Colonic mucosa (tissue), 4 donors: Measurements from ENCODE around the gene FOCAD. TPM values are rescaled to one million over a fixed set of nuclear protein-coding genes. Genes with fewer than 3 reads are reported as not detected.

ENCODE experiments used
- DNase-seq: peaks from one replicate; pipeline ENCODE4 v3.0.0-alpha.2; 2020
- H3K27ac ChIP-seq: fragments of 200-600 bp; one replicate; pipeline ENCODE4 v1.8.0; 2021
- H3K27me3 ChIP-seq: fragments of 200-600 bp; one replicate; pipeline ENCODE4 v1.8.0; 2021
- H3K36me3 ChIP-seq: fragments of 200-600 bp; one replicate; pipeline ENCODE4 v1.8.0; 2021
- H3K4me1 ChIP-seq: fragments of 200-600 bp; one replicate; pipeline ENCODE4 v1.8.0; 2021; ENCODE audit warnings: mild to moderate bottlenecking
- H3K4me3 ChIP-seq: fragments of 200-600 bp; one replicate; pipeline ENCODE4 v1.8.0; 2021
- H3K9ac ChIP-seq, 2 donors: one replicate each; pipeline ENCODE4 v1.7.0; 2013; ENCODE audit warnings: control low read depth in 2 of 2, low read depth in 2 of 2, low read length in 2 of 2
- H3K9me3 ChIP-seq: fragments of 200-600 bp; one replicate; pipeline ENCODE4 v1.8.0; 2021
- CTCF ChIP-seq: fragments of 200-600 bp; IDR thresholded peaks from one replicate; pipeline ENCODE4 v1.8.0; 2022; ENCODE audit warnings: antibody characterized with exemption, mild to moderate bottlenecking
- intact Hi-C: fragments of 100-400 bp; cut with DNase I; formaldehyde crosslinking; loops from one replicate; pipeline ENCODE4 v1.14.1; 2022
- total RNA-seq, 2 donors: library from RNA; stranded (reverse); fragmentation: NEBNext Ultra II Directional in 1 of 2; extraction: Animal tissue kit (Norgen Biotek cat#: 25700) in 1 of 2; gene quantifications; one replicate each; pipeline ENCODE4 v1.2.1, GENCODE V29; 2021
- donor health status: healthy.
- donor health status: DM: no; HTN: no; CAD: no.
- donor health status: DM: no; HTN: no; CAD: no.

FOCAD gene
- total RNA-seq, 2 donors from 2014 or later, result 26.8 to 44.3 TPM

GRCh38 chr9:20944507-20944906 is 260.4 kb downstream of the FOCAD start:
- no peaks in the 10 kb centered on the region for H3K9me3 ChIP-seq
- no peaks in the 10 kb centered on the region for H3K27me3 ChIP-seq
- DNase-seq, result no peak
- H3K36me3 ChIP-seq, result no peaks in the 10 kb centered on the region
- intact Hi-C loops, result loop anchor here (5.0 kb wide), 3 partner anchors 317 to 1017 kb away; no protein-coding TSS in a partner anchor
- H3K9ac ChIP-seq, result no peak overlapping the region
- no peak for TF ChIP-seq CTCF
- H3K4me1 ChIP-seq, result no peaks in the 10 kb centered on the region
- no peak overlapping the region for H3K4me3 ChIP-seq
- no peak overlapping the region for H3K27ac ChIP-seq

DNA sequence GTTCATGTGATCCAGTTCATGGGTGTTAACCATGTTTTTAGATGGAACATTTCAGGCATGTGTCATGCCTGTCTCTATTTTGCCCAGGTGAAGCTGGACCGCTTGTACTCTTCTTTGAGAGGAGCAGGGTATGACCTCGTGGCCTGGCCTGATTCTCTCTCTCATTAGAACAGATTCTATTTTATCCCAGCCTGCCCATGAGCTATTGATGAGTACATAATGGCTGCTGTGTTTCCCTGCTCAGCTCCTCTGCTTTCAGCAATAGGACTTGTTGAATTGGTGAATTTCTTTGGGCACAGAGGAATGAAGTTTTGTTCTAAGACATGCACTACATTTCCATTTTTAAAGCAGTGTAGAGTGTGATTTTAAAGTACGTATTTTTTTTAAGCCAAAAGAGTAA is 261.2 kb downstream of the FOCAD start:
- DNase-seq, result no peak
- Histone ChIP-seq H3K27me3 (no peaks in the 10 kb centered on the region), H3K9me3 (no peaks in the 10 kb centered on the region), H3K27ac (no peak overlapping the region), H3K4me3 (no peak overlapping the region), H3K36me3 (no peaks in the 10 kb centered on the region), H3K4me1 (no peaks in the 10 kb centered on the region), H3K9ac (no peak overlapping the region)
- intact Hi-C loops, result no loop called here
- no peak for TF ChIP-seq CTCF

GRCh38 chr9:20945856-20946255 is 261.8 kb downstream of the FOCAD start:
- H3K4me1 ChIP-seq, result no peaks in the 10 kb centered on the region
- no peak overlapping the region for H3K9ac ChIP-seq
- intact Hi-C loops, result no loop called here
- TF ChIP-seq CTCF, result no peak
- H3K27me3 ChIP-seq, result no peaks in the 10 kb centered on the region
- no peak overlapping the region for H3K27ac ChIP-seq
- DNase-seq, result no peak
- H3K9me3 ChIP-seq, result no peaks in the 10 kb centered on the region
- H3K36me3 ChIP-seq, result no peaks in the 10 kb centered on the region
- H3K4me3 ChIP-seq, result no peak overlapping the region

DNA sequence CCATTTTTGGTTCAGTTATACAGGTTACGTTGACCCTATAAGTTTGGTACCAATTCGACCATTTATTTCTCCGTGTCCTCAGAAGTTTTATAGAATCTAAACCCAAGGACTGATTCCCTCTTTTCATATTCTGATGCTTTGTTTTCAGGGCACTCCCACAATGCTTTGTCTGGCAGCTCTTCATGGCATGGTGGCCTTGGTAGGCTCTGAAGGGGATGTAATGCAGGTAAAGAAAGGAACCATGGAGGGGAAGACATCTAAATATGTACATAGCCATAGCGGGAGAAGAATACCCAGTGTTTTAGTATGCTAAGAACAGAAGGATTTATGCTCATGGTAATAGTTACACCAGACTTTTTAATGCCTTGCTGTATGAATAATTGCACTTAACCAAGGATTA is 264.6 kb downstream of the FOCAD start:
- Histone ChIP-seq H3K4me1 (no peaks in the 10 kb centered on the region), H3K27ac (no peak overlapping the region), H3K9ac (no peak overlapping the region), H3K4me3 (no peak overlapping the region), H3K36me3 (no peaks in the 10 kb centered on the region), H3K9me3 (no peaks in the 10 kb centered on the region), H3K27me3 (no peaks in the 10 kb centered on the region)
- intact Hi-C loops, result no loop called here
- no peak for TF ChIP-seq CTCF
- no peak for DNase-seq

GRCh38 chr9:20950707-20951106 is 266.6 kb downstream of the FOCAD start:
- H3K27me3 ChIP-seq, result no peaks in the 10 kb centered on the region
- H3K27ac ChIP-seq, result no peak overlapping the region
- no peaks in the 10 kb centered on the region for H3K9me3 ChIP-seq
- no peak overlapping the region for H3K9ac ChIP-seq
- no peak for TF ChIP-seq CTCF
- DNase-seq, result no peak
- H3K4me3 ChIP-seq, result no peak overlapping the region
- intact Hi-C loops, result no loop called here
- no peaks in the 10 kb centered on the region for H3K4me1 ChIP-seq
- H3K36me3 ChIP-seq, result no peaks in the 10 kb centered on the region
